Measurements from ENCODE around the gene TTLL8.

The TTLL8 gene

GRCh38 chr22:50101870-50102565 is 43.9 kb upstream of the TTLL8 start:
- H4K8ac ChIP-seq (ENCODE audit: low read depth, low read length): no peak overlapping the region

GRCh38 chr22:50098052-50098451 is 40.0 kb upstream of the TTLL8 start:
- no peak overlapping the region for H3K56ac ChIP-seq (ENCODE audit: low read length)
- H3K79me2 ChIP-seq (ENCODE audit: control insufficient read depth, insufficient read depth, low read length): no peaks in the 10 kb centered on the region

More at GRCh38 chr22:50101870-50102565, 43.9 kb upstream of the TTLL8 start:
- Histone ChIP-seq H3K79me2 (ENCODE audit: control insufficient read depth, insufficient read depth, low read length) (no peaks in the 10 kb centered on the region), H3K9ac (ENCODE audit: low read length) (no peak overlapping the region), H3K36me3 (ENCODE audit: control insufficient read depth, insufficient read depth, low read length) (no peaks in the 10 kb centered on the region), H3K18ac (ENCODE audit: low read length) (no peak overlapping the region), H3K4me2 (ENCODE audit: low read length) (no peak overlapping the region), H3K4me1 (ENCODE audit: control insufficient read depth, low read depth, low read length) (no peaks in the 10 kb centered on the region), H3K79me1 (ENCODE audit: low read length) (no peaks in the 10 kb centered on the region), H3K27me3 (ENCODE audit: insufficient read depth, low read length, poor library complexity) (no peaks in the 10 kb centered on the region), H4K5ac (ENCODE audit: low read length) (no peak overlapping the region), H2BK5ac (ENCODE audit: low read length) (no peak overlapping the region), H3K4ac (ENCODE audit: low read depth, low read length) (no peak overlapping the region), H2AK5ac (ENCODE audit: low read length) (no peak overlapping the region), H3K56ac (ENCODE audit: low read length) (no peak overlapping the region), H3K4me3 (ENCODE audit: low read length) (no peak overlapping the region), H3K23ac (ENCODE audit: low read length) (no peak overlapping the region), H3K27ac (ENCODE audit: low read depth, low read length) (no peak overlapping the region), H2BK120ac (ENCODE audit: low read depth, low read length) (no peak overlapping the region), H2BK15ac (replicated peaks; ENCODE audit: low read depth) (no peak overlapping the region)
- no peak for DNase-seq
- WGBS (ENCODE audit: extremely low coverage, insufficient coverage, low lambda C conversion rate): no CpG with 5 or more reads among the region's 10 CpGs

GRCh38 chr22:50092342-50092741 is 34.2 kb upstream of the TTLL8 start:
- Histone ChIP-seq H3K4me3 (ENCODE audit: low read length) (no peak overlapping the region), H3K23ac (ENCODE audit: low read length) (no peak overlapping the region), H3K56ac (ENCODE audit: low read length) (no peak overlapping the region), H3K9ac (ENCODE audit: low read length) (no peak overlapping the region), H3K4ac (ENCODE audit: low read depth, low read length) (no peak overlapping the region), H3K4me1 (ENCODE audit: control insufficient read depth, low read depth, low read length) (no peaks in the 10 kb centered on the region), H3K79me1 (ENCODE audit: low read length) (no peaks in the 10 kb centered on the region), H3K79me2 (ENCODE audit: control insufficient read depth, insufficient read depth, low read length) (no peaks in the 10 kb centered on the region), H3K4me2 (ENCODE audit: low read length) (no peak overlapping the region), H2BK120ac (ENCODE audit: low read depth, low read length) (no peak overlapping the region), H2BK15ac (replicated peaks; ENCODE audit: low read depth) (no peak overlapping the region), H4K8ac (ENCODE audit: low read depth, low read length) (no peak overlapping the region), H3K36me3 (ENCODE audit: control insufficient read depth, insufficient read depth, low read length) (no peaks in the 10 kb centered on the region), H2AK5ac (ENCODE audit: low read length) (no peak overlapping the region), H4K5ac (ENCODE audit: low read length) (no peak overlapping the region), H3K27ac (ENCODE audit: low read depth, low read length) (no peak overlapping the region), H3K18ac (ENCODE audit: low read length) (no peak overlapping the region), H3K27me3 (ENCODE audit: insufficient read depth, low read length, poor library complexity) (no peaks in the 10 kb centered on the region), H2BK5ac (ENCODE audit: low read length) (no peak overlapping the region)
- no CpG with 5 or more reads among the region's 5 CpGs for WGBS (ENCODE audit: extremely low coverage, insufficient coverage, low lambda C conversion rate)
- no peak for DNase-seq

More at GRCh38 chr22:50098052-50098451, 40.0 kb upstream of the TTLL8 start:
- Histone ChIP-seq H2AK5ac (ENCODE audit: low read length) (no peak overlapping the region), H2BK15ac (replicated peaks; ENCODE audit: low read depth) (no peak overlapping the region), H3K4me1 (ENCODE audit: control insufficient read depth, low read depth, low read length) (no peaks in the 10 kb centered on the region), H4K5ac (ENCODE audit: low read length) (no peak overlapping the region), H3K27me3 (ENCODE audit: insufficient read depth, low read length, poor library complexity) (no peaks in the 10 kb centered on the region), H3K9ac (ENCODE audit: low read length) (no peak overlapping the region), H2BK120ac (ENCODE audit: low read depth, low read length) (no peak overlapping the region), H3K36me3 (ENCODE audit: control insufficient read depth, insufficient read depth, low read length) (no peaks in the 10 kb centered on the region), H4K8ac (ENCODE audit: low read depth, low read length) (no peak overlapping the region), H3K23ac (ENCODE audit: low read length) (no peak overlapping the region), H2BK5ac (ENCODE audit: low read length) (no peak overlapping the region), H3K4me3 (ENCODE audit: low read length) (no peak overlapping the region), H3K18ac (ENCODE audit: low read length) (no peak overlapping the region), H3K27ac (ENCODE audit: low read depth, low read length) (no peak overlapping the region), H3K4me2 (ENCODE audit: low read length) (no peak overlapping the region), H3K79me1 (ENCODE audit: low read length) (no peaks in the 10 kb centered on the region), H3K4ac (ENCODE audit: low read depth, low read length) (no peak overlapping the region)
- DNase-seq: no peak
- WGBS (ENCODE audit: extremely low coverage, insufficient coverage, low lambda C conversion rate): no CpG with 5 or more reads among the region's 3 CpGs

- Histone ChIP-seq H3K9ac (ENCODE audit: low read length) (no peak overlapping the region), H4K8ac (ENCODE audit: low read depth, low read length) (no peak overlapping the region)
- no CpG with 5 or more reads among the region's 29 CpGs for WGBS (ENCODE audit: extremely low coverage, insufficient coverage, low lambda C conversion rate)
Observed at GRCh38 chr22:50091092-50091768, 33.1 kb upstream of the TTLL8 start.

GRCh38 chr22:50090412-50090714 is 32.3 kb upstream of the TTLL8 start:
- Histone ChIP-seq H3K9ac (ENCODE audit: low read length) (no peak overlapping the region), H3K79me2 (ENCODE audit: control insufficient read depth, insufficient read depth, low read length) (no peaks in the 10 kb centered on the region), H4K5ac (ENCODE audit: low read length) (no peak overlapping the region), H2AK5ac (ENCODE audit: low read length) (no peak overlapping the region), H3K79me1 (ENCODE audit: low read length) (no peaks in the 10 kb centered on the region), H3K4me1 (ENCODE audit: control insufficient read depth, low read depth, low read length) (no peaks in the 10 kb centered on the region), H3K27me3 (ENCODE audit: insufficient read depth, low read length, poor library complexity) (no peaks in the 10 kb centered on the region), H3K4me2 (ENCODE audit: low read length) (no peak overlapping the region), H3K56ac (ENCODE audit: low read length) (no peak overlapping the region), H2BK120ac (ENCODE audit: low read depth, low read length) (no peak overlapping the region), H3K36me3 (ENCODE audit: control insufficient read depth, insufficient read depth, low read length) (no peaks in the 10 kb centered on the region), H3K18ac (ENCODE audit: low read length) (no peak overlapping the region), H3K27ac (ENCODE audit: low read depth, low read length) (no peak overlapping the region), H2BK5ac (ENCODE audit: low read length) (no peak overlapping the region), H3K4me3 (ENCODE audit: low read length) (no peak overlapping the region), H3K23ac (ENCODE audit: low read length) (no peak overlapping the region), H3K4ac (ENCODE audit: low read depth, low read length) (no peak overlapping the region), H2BK15ac (replicated peaks; ENCODE audit: low read depth) (no peak overlapping the region), H4K8ac (ENCODE audit: low read depth, low read length) (no peak overlapping the region)
- DNase-seq: no peak
- WGBS (ENCODE audit: extremely low coverage, insufficient coverage, low lambda C conversion rate): no CpG with 5 or more reads among the region's 22 CpGs

More at GRCh38 chr22:50091092-50091768, 33.1 kb upstream of the TTLL8 start:
- no peak overlapping the region for H2AK5ac ChIP-seq (ENCODE audit: low read length)
- no peak overlapping the region for H2BK15ac ChIP-seq (replicated peaks; ENCODE audit: low read depth)
- no peaks in the 10 kb centered on the region for H3K79me2 ChIP-seq (ENCODE audit: control insufficient read depth, insufficient read depth, low read length)
- no peak overlapping the region for H3K4ac ChIP-seq (ENCODE audit: low read depth, low read length)
- H2BK120ac ChIP-seq (ENCODE audit: low read depth, low read length): no peak overlapping the region
- DNase-seq: no peak
- no peaks in the 10 kb centered on the region for H3K27me3 ChIP-seq (ENCODE audit: insufficient read depth, low read length, poor library complexity)
- H3K36me3 ChIP-seq (ENCODE audit: control insufficient read depth, insufficient read depth, low read length): no peaks in the 10 kb centered on the region
- no peak overlapping the region for H3K4me2 ChIP-seq (ENCODE audit: low read length)
- no peaks in the 10 kb centered on the region for H3K4me1 ChIP-seq (ENCODE audit: control insufficient read depth, low read depth, low read length)
- H3K4me3 ChIP-seq (ENCODE audit: low read length): no peak overlapping the region
- H3K27ac ChIP-seq (ENCODE audit: low read depth, low read length): no peak overlapping the region
- H4K5ac ChIP-seq (ENCODE audit: low read length): no peak overlapping the region
- no peak overlapping the region for H3K18ac ChIP-seq (ENCODE audit: low read length)
- H3K79me1 ChIP-seq (ENCODE audit: low read length): no peaks in the 10 kb centered on the region
- H3K23ac ChIP-seq (ENCODE audit: low read length): no peak overlapping the region
- H2BK5ac ChIP-seq (ENCODE audit: low read length): no peak overlapping the region
- H3K56ac ChIP-seq (ENCODE audit: low read length): no peak overlapping the region
